HepG2 (cell line): ENCODE results near the gene FGA. TPM values are rescaled to one million over a fixed set of nuclear protein-coding genes. Genes with fewer than 3 reads are reported as not detected.
A peak's percentile ranks its signal among the peaks of the same experiment; 100 is the strongest.

ENCODE experiments used
- CHD2 ChIP-seq: IDR thresholded peaks from 2 replicates; pipeline ENCODE4 v1.6.1; 2011; ENCODE audit warnings: low read depth, low read length, improper control_type of control experiment
- SMAD3 ChIP-seq: sonication (generic); formaldehyde crosslinking; IDR thresholded peaks from 2 replicates; pipeline ENCODE4 v1.4.0; 2020; ENCODE audit warnings: missing genetic modification reagents
- ZBTB2 ChIP-seq: sonication (generic); formaldehyde crosslinking; IDR thresholded peaks from 2 replicates; pipeline ENCODE4 v1.8.0; 2022; ENCODE audit warnings: low read depth, missing genetic modification reagents
- ZBTB8A ChIP-seq: sonication (generic); formaldehyde crosslinking; IDR thresholded peaks from 2 replicates; pipeline ENCODE4 v1.4.0; 2020; ENCODE audit warnings: mild to moderate bottlenecking, low read depth, missing genetic modification reagents, borderline replicate concordance
- ZC3H4 ChIP-seq: sonication (generic); formaldehyde crosslinking; IDR thresholded peaks from 2 replicates; pipeline ENCODE4 v1.4.0; 2020; ENCODE audit warnings: missing genetic modification reagents, borderline replicate concordance
- ZNF557 ChIP-seq: sonication (generic); formaldehyde crosslinking; IDR thresholded peaks from 2 replicates; pipeline ENCODE4 v1.4.0; 2020; ENCODE audit warnings: missing genetic modification reagents
- polyA plus RNA-seq, 8 experiments: library from polyadenylated mRNA; depleted of rRNA in 3 of 8; stranded (reverse) in 7 of 8; unstranded in 1 of 8; fragments of >200 nt; fragmentation: Illumina TruSeq in 4 of 8; extraction: Trizol in 4 of 8; gene quantifications; 2 replicates each; pipeline versions ENCODE4 v1.2.1 to v1.2.3, GENCODE V29; 2011 to 2016; ENCODE audit warnings: low read depth in 4 of 8, missing spikeins in 1 of 8, mixed read lengths in 1 of 8; ENCODE audit not compliant: insufficient read depth in 1 of 8
- total RNA-seq, 5 experiments: library from RNA; depleted of rRNA; stranded (reverse); fragments of >200 nt; fragmentation: Illumina TruSeq; extraction: Trizol; gene quantifications; 2 replicates each; pipeline ENCODE4 v1.2.3, GENCODE V29; 2016; ENCODE audit warnings: low read depth in 1 of 5
- TF ChIP-seq, protein P1 (sequence below): sonication (generic); formaldehyde crosslinking; IDR thresholded peaks from 2 replicates; pipeline ENCODE4 v1.8.0; 2022; ENCODE audit warnings: mild to moderate bottlenecking, missing genetic modification reagents, borderline replicate concordance
- TF ChIP-seq, protein P2 (sequence below): sonication (generic); formaldehyde crosslinking; IDR thresholded peaks from 2 replicates; pipeline ENCODE4 v1.5.0; 2020; ENCODE audit warnings: mild to moderate bottlenecking, missing genetic modification reagents, borderline replicate concordance

FGA gene
- total and polyA plus RNA-seq, 2 of the 13 experiments (the other 11 are each of a cell fraction or from before 2014, with no cell fraction given): 640 to 1,523 TPM

GRCh38 chr4:154603033-154603943 lies 12.7 kb upstream of the FGA start (continued):
- TF ChIP-seq ZBTB2 (CRISPR knock-in tag) (no peak), ZBTB8A (CRISPR knock-in tag) (0 out of 2 replicates have a peak, but pooled peaks have one; percentile 45), SMAD3 (CRISPR knock-in tag) (no peak), ZNF557 (CRISPR knock-in tag) (no peak), CHD2 (no peak), ZC3H4 (CRISPR knock-in tag) (peak; percentile 75; the same call in 1 of the 2 replicates)
- TF ChIP-seq, protein P1, sequence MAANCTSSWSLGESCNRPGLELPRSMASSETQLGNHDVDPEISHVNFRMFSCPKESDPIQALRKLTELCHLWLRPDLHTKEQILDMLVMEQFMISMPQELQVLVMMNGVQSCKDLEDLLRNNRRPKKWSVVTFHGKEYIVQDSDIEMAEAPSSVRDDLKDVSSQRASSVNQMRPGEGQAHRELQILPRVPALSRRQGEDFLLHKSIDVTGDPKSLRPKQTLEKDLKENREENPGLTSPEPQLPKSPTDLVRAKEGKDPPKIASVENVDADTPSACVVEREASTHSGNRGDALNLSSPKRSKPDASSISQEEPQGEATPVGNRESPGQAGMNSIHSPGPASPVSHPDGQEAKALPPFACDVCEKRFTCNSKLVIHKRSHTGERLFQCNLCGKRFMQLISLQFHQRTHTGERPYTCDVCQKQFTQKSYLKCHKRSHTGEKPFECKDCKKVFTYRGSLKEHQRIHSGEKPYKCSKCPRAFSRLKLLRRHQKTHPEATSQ (CRISPR knock-in tag): 0 out of 2 replicates have a peak, but pooled peaks have one; percentile 25
- TF ChIP-seq, protein P2, sequence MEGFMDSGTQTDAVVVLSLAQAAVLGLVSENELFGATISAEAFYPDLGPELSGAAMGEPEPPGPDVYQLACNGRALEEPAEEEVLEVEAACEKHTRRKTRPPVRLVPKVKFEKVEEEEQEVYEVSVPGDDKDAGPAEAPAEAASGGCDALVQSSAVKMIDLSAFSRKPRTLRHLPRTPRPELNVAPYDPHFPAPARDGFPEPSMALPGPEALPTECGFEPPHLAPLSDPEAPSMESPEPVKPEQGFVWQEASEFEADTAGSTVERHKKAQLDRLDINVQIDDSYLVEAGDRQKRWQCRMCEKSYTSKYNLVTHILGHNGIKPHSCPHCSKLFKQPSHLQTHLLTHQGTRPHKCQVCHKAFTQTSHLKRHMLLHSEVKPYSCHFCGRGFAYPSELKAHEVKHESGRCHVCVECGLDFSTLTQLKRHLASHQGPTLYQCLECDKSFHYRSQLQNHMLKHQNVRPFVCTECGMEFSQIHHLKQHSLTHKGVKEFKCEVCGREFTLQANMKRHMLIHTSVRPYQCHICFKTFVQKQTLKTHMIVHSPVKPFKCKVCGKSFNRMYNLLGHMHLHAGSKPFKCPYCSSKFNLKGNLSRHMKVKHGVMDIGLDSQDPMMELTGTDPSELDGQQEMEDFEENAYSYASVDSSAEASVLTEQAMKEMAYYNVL (CRISPR knock-in tag): 0 out of 2 replicates have a peak, but pooled peaks have one; percentile 35
- TF ChIP-seq, all 625 proteins: peak for 54
